Activated CD4-positive, CD25-positive, alpha-beta regulatory T cell treated with anti-CD3 and anti-CD28 coated beads, Interleukin-2, amount 50 U/mL, for 16 hours (primary cell): ENCODE measurements around the gene SLC23A1.

Experiments
- DNase-seq: peaks from one replicate; pipeline ENCODE4 v3.0.0-alpha.2; 2020; ENCODE audit warnings: low read depth, low spot score

The SLC23A1 gene

DNA sequence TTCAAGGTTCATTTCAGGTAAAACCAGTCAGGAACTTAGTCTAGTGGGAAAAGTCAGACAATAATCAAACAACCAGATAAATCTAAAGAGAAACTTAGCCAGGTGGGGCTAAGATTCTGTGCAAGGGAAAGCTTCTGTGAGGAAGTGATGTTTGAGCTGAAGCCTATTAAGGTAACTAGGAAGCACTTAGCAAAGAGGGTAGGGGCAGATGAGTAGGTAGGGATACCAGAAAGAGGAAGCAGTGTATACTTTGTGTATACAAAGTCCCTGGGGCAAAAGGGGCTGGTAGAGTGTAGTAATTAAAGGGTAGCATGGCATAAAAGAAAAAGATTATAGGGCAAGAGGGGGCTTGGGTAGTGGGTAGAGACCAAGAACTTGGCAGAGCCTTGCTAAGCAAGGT, 24.4 kb upstream of the SLC23A1 start:
- no peak for DNase-seq

DNA sequence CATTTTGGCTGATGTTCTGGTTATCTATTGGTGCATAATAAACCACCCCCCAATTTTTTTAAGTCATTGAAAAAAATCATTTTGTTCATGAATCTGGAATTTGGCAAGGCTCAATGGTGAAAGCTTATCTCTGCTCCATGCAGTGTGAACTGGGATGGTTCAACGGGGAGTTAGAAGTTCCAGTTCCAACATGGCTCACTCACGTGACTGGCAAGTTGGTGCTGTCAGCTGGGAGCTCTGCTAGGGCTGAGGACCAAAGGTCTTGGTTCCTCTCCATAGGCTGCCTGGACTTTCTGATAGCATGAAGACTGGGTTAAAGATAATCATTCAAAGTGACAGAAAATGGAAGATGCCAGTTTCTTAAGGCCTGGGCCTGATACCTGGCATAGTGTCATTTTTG, 23.9 kb upstream of the SLC23A1 start:
- DNase-seq: no peak

DNA sequence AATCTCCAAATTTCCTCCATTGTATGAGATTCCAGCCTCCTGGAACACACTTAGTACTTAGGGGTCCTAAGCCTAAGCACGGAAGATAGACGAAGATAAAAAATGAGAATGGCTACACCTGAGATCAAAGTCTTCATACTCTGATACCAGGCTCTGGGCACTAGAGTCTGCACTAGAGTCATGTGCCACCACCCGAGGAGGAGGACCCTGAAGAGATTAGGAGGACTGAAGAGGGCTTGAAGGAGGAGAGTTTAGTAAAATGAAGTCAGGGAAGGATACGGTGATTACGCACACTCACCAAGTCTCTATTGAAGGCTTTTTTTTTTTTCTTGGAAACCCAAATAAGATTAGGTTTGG, 21.4 kb upstream of the SLC23A1 start:
- DNase-seq: no peak

DNA sequence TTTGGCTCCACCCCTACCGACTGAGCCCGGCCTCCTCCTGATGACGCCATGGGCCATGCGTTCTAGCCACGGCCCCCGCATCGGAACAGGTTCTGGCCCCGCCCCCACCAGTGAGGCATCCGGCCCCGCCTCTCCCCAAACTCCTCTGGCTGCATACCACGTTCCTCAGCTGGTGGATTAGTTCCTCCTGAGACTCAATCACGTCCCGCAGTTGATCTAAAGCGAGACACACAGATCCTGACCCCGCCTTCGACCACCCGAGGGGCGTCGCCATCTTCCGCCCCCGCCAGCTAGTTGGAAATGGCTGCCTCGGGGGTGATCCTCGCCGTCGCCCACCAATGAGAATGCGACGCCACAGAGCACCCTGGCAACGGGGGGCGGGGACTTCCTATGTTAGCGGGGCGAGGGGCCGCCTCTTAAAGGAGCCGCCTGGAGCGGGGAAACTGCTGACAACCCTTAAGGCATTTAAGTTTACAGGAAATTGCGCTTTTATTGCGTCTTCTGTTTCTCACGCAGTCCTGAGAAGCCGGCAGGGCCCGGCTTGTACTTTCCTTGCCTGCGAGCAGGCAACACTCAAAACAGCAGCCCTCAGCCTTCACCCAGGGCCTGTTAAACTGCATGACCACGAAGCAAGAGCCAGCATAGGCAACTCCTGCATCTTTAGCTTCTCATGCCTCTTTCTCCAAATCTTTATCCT, 20.8 kb upstream of the SLC23A1 start, which contains the start of gene SPATA24:
Gene SPATA24, minus strand, starts transcription at position 303 of the 697 bp plus-strand sequence. Its CDS starts 29 bp downstream, at position 274.
- peak; percentile 98 for DNase-seq

DNA sequence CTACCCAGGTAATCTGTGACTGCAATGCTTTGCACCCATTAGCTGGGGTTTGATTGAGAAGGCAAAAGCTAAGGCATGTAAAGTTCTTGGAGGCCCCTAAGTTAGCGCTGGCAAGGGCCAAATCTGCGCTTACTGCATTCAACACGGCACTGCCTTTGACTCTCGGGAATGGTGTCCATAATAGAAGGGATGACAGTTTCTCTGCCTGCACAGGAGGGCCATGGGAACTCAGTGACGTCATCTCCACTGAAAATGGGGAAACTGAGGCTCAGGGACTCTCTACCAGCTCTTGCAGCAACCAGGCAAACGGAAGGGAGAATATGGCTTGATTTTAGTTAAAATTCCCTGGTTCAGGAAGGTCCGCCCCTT, 20.3 kb upstream of the SLC23A1 start:
- no peak for DNase-seq

DNA sequence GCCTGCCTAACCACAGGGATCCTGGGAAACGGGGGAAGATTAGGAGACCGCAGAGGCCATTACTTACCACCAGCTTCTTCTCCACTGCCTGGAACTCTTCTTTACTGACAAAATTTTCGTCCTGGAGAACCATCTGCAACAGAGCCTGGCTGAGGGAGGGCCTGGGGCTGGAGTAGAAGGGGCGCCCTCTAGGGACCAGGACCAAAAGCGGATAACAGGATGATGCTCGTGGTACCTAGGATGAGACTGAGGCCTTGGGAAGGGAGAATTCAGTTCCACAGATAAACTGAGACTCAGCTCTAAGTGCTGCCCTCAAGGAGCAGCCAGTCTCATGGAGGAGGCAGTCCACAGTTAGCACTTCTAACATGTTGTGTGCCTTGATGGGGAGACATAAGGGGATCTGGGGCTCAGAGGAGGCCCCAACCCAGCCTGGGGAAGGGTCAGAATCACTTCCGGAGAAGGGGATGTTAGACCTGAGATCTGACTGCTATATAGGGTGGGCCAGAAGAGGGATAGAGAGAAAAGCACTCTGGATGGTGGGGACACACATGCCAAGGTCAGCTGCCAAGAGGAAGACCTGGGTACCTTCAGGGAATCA, 19.6 kb upstream of the SLC23A1 start:
- DNase-seq: no peak

DNA sequence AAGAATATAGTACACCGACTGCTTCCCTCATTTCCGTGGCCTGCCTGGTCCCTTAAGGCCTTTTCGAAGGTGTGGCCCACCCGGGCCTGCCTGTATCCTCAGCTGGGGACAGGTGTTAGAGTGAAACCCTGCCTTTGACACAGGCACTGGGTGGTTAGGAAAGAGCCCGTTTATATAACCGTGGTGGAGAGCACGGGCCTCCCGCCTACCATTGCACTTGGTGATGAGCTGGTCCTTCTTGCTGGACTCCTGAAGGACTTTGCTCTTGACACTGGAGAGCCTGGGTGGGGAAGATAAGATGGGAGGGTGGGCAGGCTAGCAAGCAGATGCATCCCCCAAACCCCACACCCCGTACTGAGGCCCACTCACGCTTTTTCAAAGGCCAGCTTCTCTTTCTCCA, 18.4 kb upstream of the SLC23A1 start:
- no peak for DNase-seq

DNA sequence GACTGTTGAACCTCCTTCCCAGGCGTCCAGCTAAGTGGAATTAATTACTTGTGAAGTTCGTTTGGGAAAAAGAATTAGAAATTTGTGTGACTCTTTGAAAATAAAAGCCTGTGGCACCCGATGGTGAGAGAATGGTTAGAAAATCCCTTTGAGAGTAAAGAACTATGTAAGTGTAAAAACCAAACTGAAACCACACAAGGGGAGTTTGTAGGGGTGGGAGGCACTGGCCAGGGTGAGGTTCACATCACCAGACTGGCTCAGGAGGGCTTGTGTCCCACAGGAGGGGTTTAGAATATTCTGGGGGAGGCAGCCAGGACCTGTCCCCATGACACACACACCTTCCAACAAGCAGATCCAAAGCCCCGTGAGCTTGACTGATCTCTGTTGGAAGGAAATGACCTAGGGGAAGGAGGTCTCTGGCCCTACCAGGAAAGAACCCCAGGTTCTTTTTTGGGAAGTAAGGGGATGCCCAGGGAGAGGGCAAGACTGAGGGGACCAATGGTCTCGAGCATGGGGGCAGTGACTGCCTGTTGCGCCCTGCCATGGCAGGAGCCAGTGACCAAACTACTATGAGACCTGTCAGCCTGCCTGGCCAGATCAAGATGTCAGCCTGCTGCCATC, 16.5 kb upstream of the SLC23A1 start:
- DNase-seq: no peak

DNA sequence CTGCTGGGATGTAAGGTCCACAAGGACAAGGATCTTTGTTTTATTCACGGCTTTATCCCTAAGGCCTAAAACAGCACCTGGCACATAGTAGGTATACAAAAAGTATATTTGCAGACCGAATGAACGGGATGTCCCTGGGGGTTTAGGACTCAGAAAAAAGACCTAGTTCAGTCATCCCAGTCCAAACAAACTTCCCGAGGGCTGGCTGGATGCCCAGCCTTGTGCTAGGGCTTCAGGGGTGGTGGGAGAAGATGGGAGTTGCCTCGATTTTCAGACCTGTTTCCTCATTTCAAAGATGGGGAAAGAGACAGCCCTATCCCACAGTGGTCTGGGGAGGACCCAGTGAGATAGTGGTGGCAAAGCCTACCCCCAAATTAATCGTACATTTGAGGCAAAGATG, 14.8 kb upstream of the SLC23A1 start:
- DNase-seq: no peak

DNA sequence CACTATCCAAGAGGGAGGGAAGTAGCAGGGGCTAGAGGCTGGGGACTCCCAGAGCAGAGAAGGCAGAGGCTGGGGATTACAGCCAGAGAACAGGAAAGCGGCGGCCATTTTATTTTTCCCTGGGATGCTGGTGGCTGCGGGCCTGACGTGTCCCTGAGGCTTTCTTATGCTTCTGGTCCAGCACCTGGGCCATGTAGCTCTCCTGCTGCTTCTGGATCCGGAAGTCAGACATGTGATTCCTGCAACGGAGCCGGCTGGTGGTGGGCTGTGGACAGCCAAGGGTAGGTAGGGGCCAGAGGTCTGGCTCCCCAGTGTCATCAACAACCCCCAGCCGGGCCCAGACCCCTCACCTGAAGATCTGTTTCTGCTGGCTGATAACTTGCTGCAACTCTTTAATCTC, 13.6 kb upstream of the SLC23A1 start:
- DNase-seq: no peak

DNA sequence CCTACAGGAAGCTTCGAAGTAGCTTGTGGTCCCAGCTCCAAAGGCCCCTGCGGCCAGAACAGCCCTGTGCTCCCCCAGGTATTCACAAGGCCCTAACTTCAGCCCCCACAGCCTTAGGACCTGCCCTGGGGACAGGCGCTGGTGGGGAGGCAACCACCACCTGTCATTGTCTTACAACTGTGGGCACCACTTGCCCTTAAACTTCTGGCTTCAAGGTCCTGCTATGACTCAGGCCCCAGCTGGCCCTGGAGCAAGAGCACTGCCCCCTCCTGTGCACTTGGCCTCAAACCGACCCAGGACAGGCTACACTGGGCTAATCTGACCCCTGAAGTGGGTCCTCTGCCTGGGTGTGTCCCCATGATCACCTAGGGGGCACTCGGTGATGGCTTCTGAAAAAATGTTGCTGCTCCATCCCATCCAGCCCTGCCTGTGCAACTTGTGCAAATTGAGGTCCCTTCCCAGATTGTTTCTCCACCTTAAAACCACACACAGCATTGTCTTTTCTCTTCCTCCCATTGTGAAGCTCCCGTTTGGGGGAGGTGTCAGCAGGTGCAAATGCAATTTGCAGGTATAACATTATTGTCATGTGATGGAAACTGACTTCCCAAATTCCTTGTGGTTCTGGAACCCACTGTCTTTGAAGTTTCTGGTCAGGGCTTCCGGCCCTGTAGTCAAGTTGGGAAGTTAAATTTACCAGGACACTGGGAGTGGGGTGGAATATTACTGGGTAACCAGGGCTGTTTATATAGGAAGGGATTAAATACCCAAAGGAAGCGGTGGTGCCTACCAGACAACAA, 12.9 kb upstream of the SLC23A1 start:
- no peak for DNase-seq

DNA sequence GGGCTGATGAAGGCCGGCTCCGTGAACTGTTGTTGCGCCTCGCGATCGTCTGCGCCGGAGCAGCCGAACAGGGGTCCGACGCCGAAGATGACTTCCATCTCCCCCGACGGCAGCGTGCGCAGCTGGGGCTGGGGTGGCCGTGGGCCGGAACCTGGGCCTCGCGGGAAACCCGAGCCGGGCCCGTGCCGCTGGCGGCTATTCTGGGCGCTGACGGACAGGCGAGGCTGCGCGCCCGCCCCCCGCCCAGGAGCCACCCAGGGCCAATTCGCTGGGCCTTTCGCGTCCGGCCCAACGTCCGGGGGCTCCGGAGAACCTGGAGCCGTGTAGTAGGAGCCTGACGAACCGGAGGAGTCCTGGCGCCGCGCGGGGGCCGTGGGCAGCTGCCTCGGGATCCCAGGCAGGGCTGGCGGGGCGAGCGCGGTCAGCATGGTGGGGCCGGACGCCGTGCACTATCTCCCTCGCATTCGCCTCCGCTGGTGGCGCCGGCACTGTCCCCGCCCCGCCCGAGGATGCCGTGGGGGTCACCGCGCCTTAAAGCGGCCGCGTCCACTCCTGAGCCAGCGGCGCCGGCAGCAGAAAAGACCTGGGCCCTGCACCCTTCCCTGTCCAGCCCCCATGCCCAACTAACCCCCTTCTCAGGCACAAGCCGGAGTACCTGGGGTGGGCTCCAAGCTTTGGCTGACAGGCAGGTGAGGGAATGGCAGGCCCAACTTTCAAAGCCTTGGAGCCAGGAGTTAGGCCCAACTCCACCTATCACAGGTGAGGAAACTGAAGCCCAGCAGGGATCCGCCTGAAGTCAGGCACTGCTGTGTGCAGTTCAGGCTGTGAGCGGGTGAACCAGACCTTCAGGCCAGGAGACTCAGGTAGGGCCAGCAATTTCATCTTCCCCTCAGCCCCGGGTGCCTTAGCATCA, 11.8 kb upstream of the SLC23A1 start, which contains the start of gene PROB1:
Gene PROB1, minus strand, starts transcription at position 451 of the 913 bp plus-strand sequence. Its CDS starts 23 bp downstream, at position 428.
- no peak for DNase-seq

DNA sequence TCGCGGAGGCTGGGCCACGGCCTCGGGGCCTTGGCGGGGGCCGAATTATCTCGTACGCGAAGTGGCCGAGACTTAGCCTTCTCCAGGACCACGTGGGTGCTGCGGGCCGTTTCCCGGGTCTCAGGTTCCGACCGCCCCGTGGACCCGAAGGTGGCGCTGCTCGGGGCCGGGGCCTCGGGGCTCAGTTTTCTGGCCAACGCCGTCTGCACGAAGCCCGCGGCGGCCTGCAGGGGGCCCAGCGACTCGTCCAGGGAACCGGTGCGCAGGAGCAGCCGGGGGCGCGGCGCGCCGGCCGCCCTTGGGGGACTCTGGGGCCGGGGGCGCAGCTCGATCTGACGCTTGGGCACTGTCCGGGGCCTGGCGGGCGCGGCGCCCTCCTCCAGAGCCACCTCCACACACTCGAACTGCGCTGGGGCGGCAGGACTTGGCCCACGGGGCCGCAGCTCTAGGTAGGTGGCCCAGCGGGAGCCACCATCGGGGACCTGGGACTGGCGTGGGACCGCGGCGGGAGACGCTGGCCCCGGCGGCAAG, 11.1 kb upstream of the SLC23A1 start:
- DNase-seq: no peak

DNA sequence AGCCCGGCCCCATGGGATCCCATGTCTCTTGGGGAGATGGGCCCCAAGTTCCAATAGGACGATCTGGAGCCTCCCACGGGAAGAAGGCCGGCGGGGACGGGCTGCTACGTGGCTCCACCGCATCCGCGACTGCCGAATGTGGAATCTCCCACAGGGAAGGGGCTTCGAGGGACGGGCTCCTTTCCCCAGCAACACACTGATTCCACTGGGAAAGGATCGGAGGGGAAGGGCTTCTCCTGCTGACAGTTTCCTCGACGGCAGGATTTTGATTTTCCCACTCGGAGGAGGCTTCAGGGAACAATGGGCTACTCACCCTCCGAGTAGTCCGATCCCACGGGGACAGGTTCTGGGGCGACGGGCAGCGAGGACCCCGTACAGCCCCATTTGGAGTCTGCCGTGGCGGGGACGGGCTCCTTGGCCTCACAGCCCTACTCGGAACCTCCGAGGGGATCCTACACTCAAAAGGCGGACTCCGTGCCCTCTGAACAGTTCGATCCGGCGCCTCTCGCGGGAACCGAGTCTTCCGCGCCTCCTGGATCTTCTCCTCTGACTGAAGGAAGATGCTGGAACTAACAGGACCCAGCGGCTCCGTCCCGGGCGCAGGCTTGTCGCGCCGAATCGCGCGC, 10.5 kb upstream of the SLC23A1 start:
- no peak for DNase-seq

DNA sequence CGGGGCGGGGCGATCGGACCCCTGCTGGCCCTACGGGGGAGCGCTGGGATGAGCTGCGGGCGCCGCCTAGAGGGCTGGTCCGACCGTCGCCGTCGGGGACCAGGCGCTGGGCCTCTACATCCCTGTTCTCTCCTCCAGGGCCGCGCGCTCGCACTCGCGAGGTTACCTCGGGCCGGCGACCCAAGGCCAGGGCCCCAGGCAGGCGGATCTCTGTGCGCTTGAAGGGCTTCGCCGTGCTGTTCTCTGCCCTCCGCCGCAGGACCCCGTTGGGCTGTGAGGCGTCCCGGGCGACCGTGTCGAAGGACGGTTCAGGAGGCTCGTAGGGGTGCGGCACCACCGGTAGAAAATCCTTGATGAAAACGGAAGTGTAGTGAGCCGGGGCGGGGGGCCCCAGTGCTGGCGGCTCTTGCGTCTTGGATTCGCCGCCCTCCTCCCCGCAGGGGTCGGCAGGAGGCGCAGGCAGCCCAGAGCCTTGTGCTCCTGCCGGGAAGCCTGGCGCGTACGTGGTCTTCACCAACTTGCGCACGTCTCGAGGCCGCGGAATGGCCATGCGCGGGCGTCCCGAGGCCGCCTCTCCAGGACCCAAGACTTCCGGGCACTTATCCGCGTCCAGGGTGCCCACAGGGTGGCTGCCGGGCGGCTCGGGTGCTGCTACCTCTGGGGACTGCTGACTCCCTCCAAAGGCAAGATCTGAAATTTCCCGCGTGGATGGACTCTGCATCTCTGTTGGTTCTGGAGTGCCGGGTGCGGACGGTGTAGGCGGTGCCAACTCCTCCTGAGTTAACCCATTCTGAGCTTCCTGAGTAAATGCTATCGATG, 9.8 kb upstream of the SLC23A1 start:
- peak; percentile 49 for DNase-seq

DNA sequence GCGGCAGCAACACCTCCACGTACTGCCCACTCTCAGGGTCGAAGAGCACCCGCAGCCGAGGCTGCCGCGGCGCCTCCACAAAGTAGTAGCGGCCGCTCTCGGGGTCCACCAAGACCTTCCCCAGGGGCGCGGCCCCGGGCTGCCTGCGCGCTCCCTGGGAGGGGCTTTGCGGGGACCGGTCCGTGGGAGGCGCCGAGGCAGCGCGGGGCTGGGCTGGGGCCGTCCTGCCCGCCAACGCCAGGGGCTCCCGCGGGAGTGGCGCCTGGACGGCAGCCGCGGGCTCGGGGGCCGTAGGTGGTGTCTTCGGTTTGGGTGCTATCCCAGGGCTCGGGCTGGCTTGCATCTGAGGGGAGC, 9.2 kb upstream of the SLC23A1 start:
- DNase-seq: no peak

DNA sequence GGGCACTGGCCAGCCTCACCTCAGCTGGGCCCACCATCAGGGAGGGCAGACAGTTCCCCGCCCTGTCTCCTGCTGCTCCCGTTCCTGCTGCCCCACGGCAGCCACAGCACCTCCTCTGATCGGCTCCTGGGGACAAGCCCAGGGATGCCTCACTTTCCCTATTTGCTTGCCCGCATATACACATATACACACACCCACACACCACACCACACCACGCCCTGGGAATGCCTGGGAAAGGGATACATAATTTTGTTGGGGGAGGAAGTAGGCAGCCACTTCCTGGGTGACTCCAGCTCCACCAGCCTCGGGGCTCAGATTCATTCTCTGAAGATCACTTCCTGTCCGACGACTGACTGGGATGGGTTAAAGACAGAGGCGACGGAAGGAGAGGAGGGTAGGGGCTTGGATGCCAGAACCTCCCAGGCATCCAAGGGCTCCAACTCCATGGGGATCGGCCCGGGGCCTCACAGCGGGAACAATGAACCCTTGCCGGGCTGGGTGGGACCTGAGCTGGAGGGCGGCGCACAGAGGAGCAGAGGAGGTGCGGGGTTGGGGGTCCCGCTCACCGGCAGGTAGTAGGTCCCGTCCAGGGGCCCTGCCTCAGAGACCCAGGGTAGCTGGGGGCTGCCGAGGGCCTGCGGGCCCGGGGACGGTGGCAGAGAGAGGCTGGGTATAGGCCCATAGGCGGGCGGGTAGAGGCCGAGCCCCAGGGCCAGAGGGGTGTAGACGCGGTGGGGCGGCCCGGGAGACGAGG, 8.7 kb upstream of the SLC23A1 start:
- no peak for DNase-seq

DNA sequence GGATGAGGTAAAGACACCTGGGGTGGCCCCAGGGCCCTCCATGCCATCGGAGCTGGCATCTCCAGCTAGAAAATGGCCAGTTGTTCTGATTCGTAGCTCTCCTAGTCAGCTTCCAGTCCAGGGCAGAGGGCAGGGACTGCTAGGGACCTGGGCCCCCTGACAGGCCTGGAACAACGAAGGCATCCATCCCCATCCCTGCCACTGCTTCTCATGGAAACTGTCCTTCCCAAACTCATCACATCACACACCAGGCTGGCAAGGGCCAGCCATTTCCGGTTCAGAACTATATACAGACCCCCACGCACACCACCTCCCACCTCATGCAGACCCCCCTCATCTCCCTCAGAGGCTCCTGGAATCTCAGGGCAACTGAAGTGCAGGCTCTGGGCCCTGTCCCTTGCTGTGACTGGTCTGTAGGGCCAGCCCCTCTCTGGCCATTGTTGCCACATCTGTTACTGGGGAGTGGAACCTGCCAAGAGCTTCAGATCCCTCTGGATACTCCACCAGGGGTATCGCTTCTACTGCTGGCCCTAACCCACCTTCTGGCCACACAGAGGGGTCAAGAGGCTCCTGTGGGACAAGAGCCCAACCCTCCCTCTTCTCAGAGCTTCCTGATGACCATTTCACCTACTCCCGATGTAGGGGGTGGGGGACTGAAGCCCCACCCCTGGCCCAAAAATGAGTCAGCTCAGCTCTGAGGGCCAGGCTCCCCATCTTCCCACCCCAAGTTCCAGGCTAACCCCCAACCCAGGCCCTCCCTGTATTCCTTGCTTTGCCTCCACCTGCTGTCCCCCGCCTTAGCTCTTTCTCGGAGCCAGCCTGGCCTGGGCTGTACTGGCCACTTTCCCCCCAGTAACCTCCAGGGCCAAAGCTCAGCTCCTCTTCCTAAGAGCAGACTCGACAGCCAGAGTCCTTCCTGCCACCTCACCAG, 7.8 kb upstream of the SLC23A1 start:
- DNase-seq: no peak
